PC-9 (cell line): ENCODE data around the gene RNU6-1.

Source experiments
- CTCF ChIP-seq: fragments of 200-600 bp; sonication (generic); conservative IDR thresholded peaks from 2 replicates; pipeline ENCODE4 v1.6.1; 2017; ENCODE audit warnings: mixed run types, antibody characterized with exemption, mild to moderate bottlenecking, moderate library complexity
- EZH2 ChIP-seq: fragments of 200-600 bp; sonication (generic); IDR thresholded peaks from 2 replicates; pipeline ENCODE4 v1.8.0; 2017; ENCODE audit warnings: antibody characterized with exemption, low read depth

GRCh38 chr15:67839499-67839928 is 331 bp downstream of the RNU6-1 start:
- TF ChIP-seq CTCF (no peak), EZH2 (no peak)
